Upper lobe of left lung (tissue), 6 donors: ENCODE measurements around the gene REEP6. TPM values are rescaled to one million over a fixed set of nuclear protein-coding genes. Genes with fewer than 3 reads are reported as not detected.
A peak's percentile ranks its signal among the peaks of the same experiment; 100 is the strongest.

Experiments
- ATAC-seq, 2 donors: fragments of 200-7000 bp; cut with Tn5 transposase; one replicate each; pipeline ENCODE4 v1.9.1; 2022; ENCODE audit warnings: mild to moderate bottlenecking in 2 of 2, moderate library complexity in 2 of 2; ENCODE audit not compliant: low FRiP score in 2 of 2
- DNase-seq, 2 donors: peaks; one replicate each; pipeline ENCODE4 v3.0.0-alpha.2; 2019 to 2020
- H3K27ac ChIP-seq, 4 donors: fragments of 200-600 bp; sonication (generic); one replicate each; pipeline ENCODE4 v1.5.1; 2016 to 2019
- H3K27me3 ChIP-seq, 4 donors: fragments of 200-600 bp; sonication (generic); one replicate each; pipeline ENCODE4 v1.5.1; 2017 to 2019
- H3K36me3 ChIP-seq, 4 donors: fragments of 200-600 bp; sonication (generic); one replicate each; pipeline ENCODE4 v1.5.1; 2016 to 2019
- H3K4me1 ChIP-seq, 4 donors: fragments of 200-600 bp; sonication (generic); one replicate each; pipeline ENCODE4 v1.5.1; 2018 to 2019
- H3K4me3 ChIP-seq, 4 donors: fragments of 200-600 bp; sonication (generic); one replicate each; pipeline ENCODE4 v1.5.1; 2017 to 2019; ENCODE audit warnings: mild to moderate bottlenecking in 2 of 4, moderate library complexity in 1 of 4
- H3K9me3 ChIP-seq, 4 donors: fragments of 200-600 bp; sonication (generic); one replicate each; pipeline ENCODE4 v1.5.1; 2018 to 2019
- CTCF ChIP-seq, 6 experiments: fragments of 450-650 bp in 4 of 6; fragments of 200-600 bp in 2 of 6; sonication (generic) in 2 of 6; IDR thresholded peaks; one replicate each; pipeline ENCODE4 v1.5.1; 2016 to 2019; ENCODE audit warnings: antibody characterized with exemption in 6 of 6
- EP300 ChIP-seq, 4 donors: sonication (generic); formaldehyde crosslinking; IDR thresholded peaks; one replicate each; pipeline ENCODE4 v1.5.1; 2017; ENCODE audit warnings: antibody characterized with exemption in 4 of 4, control low read depth in 2 of 4
- POLR2A ChIP-seq, 4 donors: fragments of 450-650 bp; IDR thresholded peaks; one replicate each; pipeline ENCODE4 v1.5.1; 2016 to 2017; ENCODE audit warnings: antibody characterized with exemption in 4 of 4, mild to moderate bottlenecking in 2 of 4
- POLR2AphosphoS5 ChIP-seq, 2 donors: sonication (generic); formaldehyde crosslinking; IDR thresholded peaks; one replicate each; pipeline ENCODE4 v1.5.1; 2017; ENCODE audit warnings: antibody characterized with exemption in 2 of 2
- WGBS, 2 donors: methylation state at CpG; one replicate each; pipeline ENCODE4 v1.1.5; 2017 to 2018; 5-methylcytosine and 5-hydroxymethylcytosine counted together
- total RNA-seq, 6 donors: library from RNA; depleted of rRNA in 4 of 6; stranded (reverse); fragments of >200 nt in 4 of 6; gene quantifications; one replicate each; pipeline versions ENCODE4 v1.1.0 to v1.2.1, GENCODE V29; 2016 to 2021
- donor health status: DM: no; HTN: no; CAD: no; lungs with moderate emphysema.
- donor health status: DM: no; HTN: yes; CAD: no; lungs with severe emphysema.

REEP6 gene
- total RNA-seq, 6 donors from 2014 or later, result 2.0 to 7.8 (median 3.1) TPM

- H3K9me3 ChIP-seq, result no peaks in the 10 kb centered on the region
- TF ChIP-seq POLR2A (IDR thresholded peaks at IDR 0.05) (no peak), POLR2AphosphoS5 (IDR thresholded peaks at IDR 0.05) (no peak), CTCF (IDR thresholded peaks at IDR 0.05) (no peak), EP300 (IDR thresholded peaks at IDR 0.05) (no peak)
- H3K27me3 ChIP-seq, result peaks cover 5 to 79% (median 54%) of the 10 kb centered on the region in 4 donors
- WGBS, 2 donors, result 0 to 2% methylated on average over 1 to 13 of the region's 92 CpGs
- H3K4me1 ChIP-seq, result peaks cover 60 to 78% (median 65%) of the 10 kb centered on the region in 4 donors
- peak overlapping the region in 1 of 4 donors; percentile 3 for H3K4me3 ChIP-seq
- DNase-seq, result peak in 1 of 2 donors; percentile 85
- no peaks in the 10 kb centered on the region for H3K36me3 ChIP-seq
- no peak for ATAC-seq
- H3K27ac ChIP-seq, result no peak overlapping the region
Measured at GRCh38 chr19:1467490-1468273, 23.3 kb upstream of the REEP6 start.

- Histone ChIP-seq H3K27ac (no peak overlapping the region), H3K4me3 (peak overlapping the region in 3 of 4 donors; percentile 17 to 50 (median 24)), H3K36me3 (no peaks in the 10 kb centered on the region), H3K27me3 (peaks cover 5 to 81% (median 55%) of the 10 kb centered on the region in 4 donors), H3K4me1 (peaks cover 60 to 78% (median 65%) of the 10 kb centered on the region in 4 donors), H3K9me3 (no peaks in the 10 kb centered on the region)
- ATAC-seq (no peak), DNase-seq (peak in 1 of 2 donors; percentile 77)
- no peak for TF ChIP-seq EP300 (IDR thresholded peaks at IDR 0.05)
- TF ChIP-seq CTCF (IDR thresholded peaks at IDR 0.05), result no peak
- no peak for TF ChIP-seq POLR2A (IDR thresholded peaks at IDR 0.05)
- no peak for TF ChIP-seq POLR2AphosphoS5 (IDR thresholded peaks at IDR 0.05)
- 5 to 9% methylated on average over 14 to 23 of the region's 49 CpGs for WGBS, 2 donors
Measured at GRCh38 chr19:1468274-1468820, 22.6 kb upstream of the REEP6 start.

GRCh38 chr19:1468821-1469254, 22.1 kb upstream of the REEP6 start:
- TF ChIP-seq CTCF (IDR thresholded peaks at IDR 0.05) (no peak), POLR2A (IDR thresholded peaks at IDR 0.05) (no peak), EP300 (IDR thresholded peaks at IDR 0.05) (no peak), POLR2AphosphoS5 (IDR thresholded peaks at IDR 0.05) (no peak)
- Histone ChIP-seq H3K4me3 (peak overlapping the region in 3 of 4 donors; percentile 17 to 50 (median 24)), H3K27ac (no peak overlapping the region), H3K4me1 (peaks cover 60 to 78% (median 65%) of the 10 kb centered on the region in 4 donors), H3K36me3 (no peaks in the 10 kb centered on the region), H3K9me3 (no peaks in the 10 kb centered on the region), H3K27me3 (peaks cover 5 to 81% (median 55%) of the 10 kb centered on the region in 4 donors)
- ATAC-seq (no peak), DNase-seq (peak in 1 of 2 donors; percentile 87)
- WGBS, 2 donors, result 0 to 3% methylated on average over 1 to 21 of the region's 47 CpGs

- H3K27me3 ChIP-seq, result peaks cover 5 to 81% (median 55%) of the 10 kb centered on the region in 4 donors
- 4% methylated on average over 33 of the region's 117 CpGs; no CpG with 5 or more reads in 1 of the 2 donors for WGBS, 2 donors
Measured at GRCh38 chr19:1469255-1470054, 21.5 kb upstream of the REEP6 start.

More at GRCh38 chr19:1469255-1470054, 21.5 kb upstream of the REEP6 start:
- H3K4me1 ChIP-seq, result peaks cover 60 to 78% (median 65%) of the 10 kb centered on the region in 4 donors
- no peaks in the 10 kb centered on the region for H3K9me3 ChIP-seq
- H3K27ac ChIP-seq, result no peak overlapping the region
- peaks cover 0 to 5% (median 0%) of the 10 kb centered on the region in 4 donors for H3K36me3 ChIP-seq
- H3K4me3 ChIP-seq, result peak overlapping the region in 3 of 4 donors; percentile 24 to 50 (median 48)
- no peak for ATAC-seq
- peak in 1 of 2 donors; percentile 88 for DNase-seq
- peak in 1 of 6 experiments; percentile 8 for TF ChIP-seq CTCF (IDR thresholded peaks at IDR 0.05)
- TF ChIP-seq POLR2AphosphoS5 (IDR thresholded peaks at IDR 0.05), result no peak
